HL-60 (cell line): Measurements from ENCODE around the gene ITPK1.

ENCODE experiments used
- DNase-seq, 2 experiments: peaks; one replicate each; pipeline ENCODE4 v3.0.0-alpha.2; 2010 to 2020; ENCODE audit warnings: low read depth in 1 of 2, low spot score in 1 of 2
- H3K27ac ChIP-seq: fragments of 250-450 bp; sonication (Bioruptor Pico); replicated peaks from 2 replicates; pipeline ENCODE4 v1.5.1; 2020; ENCODE audit warnings: mild to moderate bottlenecking, moderate library complexity
- H3K27me3 ChIP-seq: fragments of 250-450 bp; sonication (Bioruptor Pico); 2 replicates; pipeline ENCODE4 v1.5.1; 2021; ENCODE audit warnings: mild to moderate bottlenecking, moderate library complexity; ENCODE audit not compliant: insufficient read depth, poor library complexity, severe bottlenecking
- H3K4me3 ChIP-seq: replicated peaks from 2 replicates; pipeline ENCODE4 v1.5.1; 2011; ENCODE audit warnings: mild to moderate bottlenecking, control low read depth, low read length; ENCODE audit not compliant: insufficient read depth
- CTCF ChIP-seq: IDR thresholded peaks from one replicate; pipeline ENCODE4 v1.5.1; 2011; ENCODE audit warnings: low read length, control low read depth, inconsistent platforms; ENCODE audit not compliant: insufficient read depth
- GABPA ChIP-seq: IDR thresholded peaks from 2 replicates; pipeline ENCODE4 v1.6.1; 2012; ENCODE audit warnings: low read depth
- POLR2AphosphoS5 ChIP-seq: IDR thresholded peaks from 2 replicates; pipeline ENCODE4 v1.6.1; 2012; ENCODE audit warnings: low read depth
- REST ChIP-seq: IDR thresholded peaks from 2 replicates; pipeline ENCODE4 v1.6.1; 2012; ENCODE audit warnings: low read depth; ENCODE audit not compliant: insufficient replicate concordance
- SPI1 ChIP-seq: IDR thresholded peaks from 2 replicates; pipeline ENCODE4 v1.6.1; 2012; ENCODE audit warnings: low read depth, mild to moderate bottlenecking, borderline replicate concordance

Gene ITPK1

GRCh38 chr14:93096691-93097322 lies 18.9 kb downstream of the ITPK1 start:
- no peak for DNase-seq
- no peak overlapping the region for H3K4me3 ChIP-seq
- no peaks in the 10 kb centered on the region for H3K27me3 ChIP-seq
- H3K27ac ChIP-seq: no peak overlapping the region
- no peak for TF ChIP-seq SPI1

- Histone ChIP-seq H3K27ac (no peak overlapping the region), H3K27me3 (no peaks in the 10 kb centered on the region), H3K4me3 (no peak overlapping the region)
- no peak for DNase-seq
- TF ChIP-seq REST (no peak), GABPA (no peak), SPI1 (no peak), CTCF (no peak), POLR2AphosphoS5 (no peak)
These were observed 19.8 kb downstream of the ITPK1 start for GRCh38 chr14:93095742-93096510.

GRCh38 chr14:93094121-93094918 lies 21.4 kb downstream of the ITPK1 start:
- no peak for DNase-seq
- TF ChIP-seq POLR2AphosphoS5 (no peak), SPI1 (no peak), GABPA (no peak), CTCF (no peak), REST (no peak)
- no peak overlapping the region for H3K4me3 ChIP-seq
- H3K27me3 ChIP-seq: no peaks in the 10 kb centered on the region
- H3K27ac ChIP-seq: no peak overlapping the region
